Fibroblast of mammary gland (primary cell): ENCODE measurements around the gene SWSAP1.

ENCODE experiments used
- DNase-seq: peaks from one replicate; pipeline ENCODE4 v3.0.0-alpha.2; 2010; ENCODE audit warnings: low read depth
- H3K4me3 ChIP-seq: 2 replicates; pipeline ENCODE4 v1.5.1; 2011; ENCODE audit warnings: low read depth, mild to moderate bottlenecking, low read length, moderate library complexity; ENCODE audit not compliant: control insufficient read depth
- TF ChIP-seq, protein P1 (sequence below): conservative IDR thresholded peaks from 2 replicates; pipeline ENCODE4 v1.5.1; 2011; ENCODE audit warnings: low read depth, low read length, inconsistent platforms; ENCODE audit not compliant: control insufficient read depth, insufficient read depth

Gene SWSAP1

DNA sequence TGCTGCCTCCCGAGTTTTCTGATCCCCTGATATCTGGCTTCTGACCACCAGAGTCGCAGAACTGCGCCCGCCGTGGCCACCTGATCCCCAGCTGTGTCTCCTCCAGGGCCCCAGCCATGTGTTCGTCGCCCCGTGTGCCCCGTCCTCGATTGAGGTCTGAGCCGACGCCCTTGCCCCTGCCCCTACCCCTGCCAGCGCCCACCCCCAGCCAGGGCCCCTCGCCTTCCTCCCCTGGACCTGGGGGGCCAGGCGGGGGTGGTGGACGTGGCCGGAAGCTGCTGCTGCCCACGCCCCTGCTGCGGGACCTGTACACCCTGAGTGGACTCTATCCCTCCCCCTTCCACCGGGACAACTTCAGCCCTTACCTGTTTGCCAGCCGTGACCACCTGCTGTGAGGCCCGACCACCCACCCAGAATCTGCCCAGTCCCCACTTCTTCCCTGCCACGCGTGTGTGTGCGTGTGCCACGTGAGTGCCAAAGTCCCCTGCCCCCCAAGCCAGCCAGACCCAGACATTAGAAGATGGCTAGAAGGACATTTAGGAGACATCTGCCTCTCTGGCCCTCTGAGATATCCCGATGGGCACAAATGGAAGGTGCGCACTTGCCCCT, 10.1 kb upstream of the SWSAP1 start:
- TF ChIP-seq, protein P1, sequence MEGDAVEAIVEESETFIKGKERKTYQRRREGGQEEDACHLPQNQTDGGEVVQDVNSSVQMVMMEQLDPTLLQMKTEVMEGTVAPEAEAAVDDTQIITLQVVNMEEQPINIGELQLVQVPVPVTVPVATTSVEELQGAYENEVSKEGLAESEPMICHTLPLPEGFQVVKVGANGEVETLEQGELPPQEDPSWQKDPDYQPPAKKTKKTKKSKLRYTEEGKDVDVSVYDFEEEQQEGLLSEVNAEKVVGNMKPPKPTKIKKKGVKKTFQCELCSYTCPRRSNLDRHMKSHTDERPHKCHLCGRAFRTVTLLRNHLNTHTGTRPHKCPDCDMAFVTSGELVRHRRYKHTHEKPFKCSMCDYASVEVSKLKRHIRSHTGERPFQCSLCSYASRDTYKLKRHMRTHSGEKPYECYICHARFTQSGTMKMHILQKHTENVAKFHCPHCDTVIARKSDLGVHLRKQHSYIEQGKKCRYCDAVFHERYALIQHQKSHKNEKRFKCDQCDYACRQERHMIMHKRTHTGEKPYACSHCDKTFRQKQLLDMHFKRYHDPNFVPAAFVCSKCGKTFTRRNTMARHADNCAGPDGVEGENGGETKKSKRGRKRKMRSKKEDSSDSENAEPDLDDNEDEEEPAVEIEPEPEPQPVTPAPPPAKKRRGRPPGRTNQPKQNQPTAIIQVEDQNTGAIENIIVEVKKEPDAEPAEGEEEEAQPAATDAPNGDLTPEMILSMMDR = no peak
- no peak overlapping the region for H3K4me3 ChIP-seq
- no peak for DNase-seq

DNA sequence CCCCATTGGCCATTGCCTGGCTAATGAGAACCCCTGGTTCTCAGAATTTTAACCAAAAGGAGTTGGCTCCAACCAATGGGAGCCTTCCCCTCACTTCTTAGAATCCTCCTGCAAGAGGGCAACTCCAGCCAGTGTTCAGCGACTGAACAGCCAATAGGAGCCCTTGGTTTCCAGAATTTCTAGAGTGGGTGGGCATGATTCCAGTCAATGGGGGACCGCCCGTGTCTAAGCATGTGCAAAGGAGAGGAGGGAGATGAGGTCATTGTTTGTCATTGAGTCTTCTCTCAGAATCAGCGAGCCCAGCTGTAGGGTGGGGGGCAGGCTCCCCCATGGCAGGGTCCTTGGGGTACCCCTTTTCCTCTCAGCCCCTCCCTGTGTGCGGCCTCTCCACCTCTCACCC, 9.5 kb upstream of the SWSAP1 start:
- DNase-seq = no peak
- TF ChIP-seq, protein P1 = no peak
- H3K4me3 ChIP-seq = no peak overlapping the region

DNA sequence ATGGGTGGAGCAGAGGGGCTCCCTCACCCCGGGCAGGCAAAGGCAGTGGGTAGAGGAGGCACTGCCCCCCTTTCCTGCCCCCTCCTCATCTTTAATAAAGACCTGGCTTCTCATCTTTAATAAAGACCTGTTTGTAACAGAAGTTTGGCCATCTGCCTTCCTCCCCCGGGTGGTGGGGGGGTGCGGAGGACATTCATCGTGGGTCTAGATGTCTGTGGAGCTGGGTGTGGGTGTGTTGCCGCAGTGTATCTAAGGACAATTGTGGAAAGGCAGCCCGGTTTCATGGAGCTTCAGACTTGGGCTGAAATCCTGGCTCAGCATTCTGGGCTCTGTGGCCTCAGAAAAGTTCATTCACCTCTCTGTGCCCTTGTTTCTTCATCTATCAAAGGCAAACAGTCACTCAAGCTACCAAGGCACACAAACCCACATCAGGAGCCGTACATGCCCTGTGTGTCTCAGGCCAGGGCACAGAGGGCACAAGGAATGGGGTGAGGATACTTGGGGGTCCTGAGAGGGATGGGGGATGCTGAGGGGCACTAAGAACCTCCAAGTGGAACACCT, 8.8 kb upstream of the SWSAP1 start:
- no peak for DNase-seq
- TF ChIP-seq, protein P1 = no peak
- H3K4me3 ChIP-seq = no peak overlapping the region

DNA sequence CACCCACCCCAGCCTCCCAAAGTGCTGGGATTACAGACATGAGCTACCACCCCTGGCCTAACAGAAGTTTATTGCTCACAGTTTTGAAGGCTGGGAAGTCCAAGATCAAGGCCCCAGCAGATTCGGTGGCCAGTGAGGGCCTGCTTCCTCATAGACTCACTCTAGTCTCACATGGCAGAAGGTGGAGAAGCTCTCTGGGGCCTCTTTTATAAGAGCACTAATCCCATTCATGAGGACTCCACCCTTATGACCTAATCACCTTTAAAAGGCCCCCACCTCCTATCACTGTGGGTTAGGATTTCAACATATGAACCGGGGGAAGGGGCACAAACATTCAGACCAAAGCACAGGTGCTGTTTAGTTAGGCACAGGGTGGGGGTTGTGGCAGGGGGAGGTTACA, 6.9 kb upstream of the SWSAP1 start:
- no peak overlapping the region for H3K4me3 ChIP-seq
- TF ChIP-seq, protein P1 = no peak
- DNase-seq = no peak

DNA sequence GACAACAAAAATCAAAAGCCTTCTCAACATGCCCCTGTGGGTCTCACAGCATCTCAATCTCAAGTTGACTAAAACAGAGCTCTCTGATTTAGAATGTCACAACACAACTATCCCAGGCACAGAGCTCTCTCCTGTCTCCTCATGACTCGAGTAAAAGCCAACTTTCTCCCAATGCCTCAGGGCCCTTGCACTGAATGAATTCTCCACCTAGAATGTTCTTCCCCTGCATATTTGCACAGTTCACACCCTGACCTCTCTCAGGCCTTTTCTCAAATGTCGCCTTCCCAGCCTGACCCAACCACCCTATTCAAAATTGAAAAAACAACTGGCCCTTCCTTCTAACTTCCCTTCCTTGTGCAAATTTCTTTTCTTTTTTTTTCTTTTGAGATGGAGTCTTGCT, 3.7 kb upstream of the SWSAP1 start:
- DNase-seq = no peak
- no peak overlapping the region for H3K4me3 ChIP-seq
- TF ChIP-seq, protein P1 = no peak

DNA sequence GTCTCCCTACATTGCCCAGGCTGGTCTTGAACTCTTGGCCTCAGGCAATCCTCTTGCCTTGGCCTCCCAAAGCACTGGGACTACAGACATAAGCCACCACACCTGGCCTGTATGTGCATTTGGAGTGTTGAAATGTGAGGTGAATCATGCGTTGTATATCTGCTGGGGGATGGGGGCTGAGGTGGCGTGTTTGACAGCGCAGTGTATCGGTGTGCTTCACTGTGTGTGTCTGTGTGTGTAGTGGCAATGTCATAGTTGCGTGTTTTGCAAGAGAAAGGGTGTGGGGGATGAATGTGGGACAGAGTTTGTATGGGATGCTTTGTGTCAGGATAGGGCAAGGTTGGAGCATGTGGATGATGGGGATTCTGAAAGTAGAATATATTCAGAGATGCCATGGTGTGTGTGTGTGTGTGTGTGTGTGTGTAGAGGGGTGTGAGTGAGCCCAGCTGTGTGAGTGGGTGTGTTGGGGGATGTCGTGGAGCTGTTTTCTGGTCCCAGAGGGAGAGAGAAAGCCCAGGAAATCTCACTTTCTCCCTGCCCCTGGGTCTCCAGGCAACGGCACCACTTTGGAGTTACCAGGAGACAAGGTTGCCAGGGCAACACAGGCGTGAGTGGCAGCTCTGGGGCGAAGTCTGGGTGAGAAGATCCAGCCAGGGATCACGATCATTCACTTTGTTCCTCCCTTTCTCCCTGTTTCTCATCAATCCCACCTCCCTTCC, 1.1 kb upstream of the SWSAP1 start:
- no peak for DNase-seq
- TF ChIP-seq, protein P1 = no peak
- no peak overlapping the region for H3K4me3 ChIP-seq
